Upper lobe of left lung (tissue), 6 donors: ENCODE data around the gene MYLK. TPM values are rescaled to one million over a fixed set of nuclear protein-coding genes. Genes with fewer than 3 reads are reported as not detected.

Source experiments
- ATAC-seq, 2 donors: fragments of 200-7000 bp; cut with Tn5 transposase; one replicate each; pipeline ENCODE4 v1.9.1; 2022; ENCODE audit warnings: mild to moderate bottlenecking in 2 of 2, moderate library complexity in 2 of 2; ENCODE audit not compliant: low FRiP score in 2 of 2
- DNase-seq, 2 donors: peaks; one replicate each; pipeline ENCODE4 v3.0.0-alpha.2; 2019 to 2020
- H3K27ac ChIP-seq, 4 donors: fragments of 200-600 bp; sonication (generic); one replicate each; pipeline ENCODE4 v1.5.1; 2016 to 2019
- H3K27me3 ChIP-seq, 4 donors: fragments of 200-600 bp; sonication (generic); one replicate each; pipeline ENCODE4 v1.5.1; 2017 to 2019
- H3K36me3 ChIP-seq, 4 donors: fragments of 200-600 bp; sonication (generic); one replicate each; pipeline ENCODE4 v1.5.1; 2016 to 2019
- H3K4me1 ChIP-seq, 4 donors: fragments of 200-600 bp; sonication (generic); one replicate each; pipeline ENCODE4 v1.5.1; 2018 to 2019
- H3K4me3 ChIP-seq, 4 donors: fragments of 200-600 bp; sonication (generic); one replicate each; pipeline ENCODE4 v1.5.1; 2017 to 2019; ENCODE audit warnings: mild to moderate bottlenecking in 2 of 4, moderate library complexity in 1 of 4
- H3K9me3 ChIP-seq, 4 donors: fragments of 200-600 bp; sonication (generic); one replicate each; pipeline ENCODE4 v1.5.1; 2018 to 2019
- CTCF ChIP-seq, 6 experiments: fragments of 450-650 bp in 4 of 6; fragments of 200-600 bp in 2 of 6; sonication (generic) in 2 of 6; IDR thresholded peaks; one replicate each; pipeline ENCODE4 v1.5.1; 2016 to 2019; ENCODE audit warnings: antibody characterized with exemption in 6 of 6
- EP300 ChIP-seq, 4 donors: sonication (generic); formaldehyde crosslinking; IDR thresholded peaks; one replicate each; pipeline ENCODE4 v1.5.1; 2017; ENCODE audit warnings: antibody characterized with exemption in 4 of 4, control low read depth in 2 of 4
- POLR2A ChIP-seq, 4 donors: fragments of 450-650 bp; IDR thresholded peaks; one replicate each; pipeline ENCODE4 v1.5.1; 2016 to 2017; ENCODE audit warnings: antibody characterized with exemption in 4 of 4, mild to moderate bottlenecking in 2 of 4
- POLR2AphosphoS5 ChIP-seq, 2 donors: sonication (generic); formaldehyde crosslinking; IDR thresholded peaks; one replicate each; pipeline ENCODE4 v1.5.1; 2017; ENCODE audit warnings: antibody characterized with exemption in 2 of 2
- whole genome bisulfite sequencing, 2 donors: methylation state at CpG; one replicate each; pipeline ENCODE4 v1.1.5; 2017 to 2018; 5-methylcytosine and 5-hydroxymethylcytosine counted together
- total RNA-seq, 6 donors: library from RNA; depleted of rRNA in 4 of 6; stranded (reverse); fragments of >200 nt in 4 of 6; gene quantifications; one replicate each; pipeline versions ENCODE4 v1.1.0 to v1.2.1, GENCODE V29; 2016 to 2021
- donor health status: DM: no; HTN: no; CAD: no; lungs with moderate emphysema.
- donor health status: DM: no; HTN: yes; CAD: no; lungs with severe emphysema.

Gene MYLK
- total RNA-seq, 6 donors from 2014 or later: 105 to 378 (median 160) TPM

- Histone ChIP-seq H3K27me3 (no peaks in the 10 kb centered on the region), H3K36me3 (peaks cover 0 to 10% (median 0%) of the 10 kb centered on the region in 4 donors), H3K27ac (peak overlapping the region; percentile 83 to 96 (median 90)), H3K4me1 (peaks cover 13 to 34% (median 21%) of the 10 kb centered on the region in 4 donors), H3K9me3 (no peaks in the 10 kb centered on the region), H3K4me3 (peak overlapping the region; percentile 87 to 98 (median 92))
- ATAC-seq: peak; percentile 56 to 73
- WGBS, 2 donors: 0 to 1% methylated on average over 4 to 28 of the region's 65 CpGs
- no peak for TF ChIP-seq POLR2AphosphoS5 (IDR thresholded peaks at IDR 0.05)
- no peak for TF ChIP-seq EP300 (IDR thresholded peaks at IDR 0.05)
- TF ChIP-seq CTCF (IDR thresholded peaks at IDR 0.05): peak in 3 of 6 experiments; percentile 2 to 23 (median 6)
- TF ChIP-seq POLR2A (IDR thresholded peaks at IDR 0.05): peak in 1 of 4 donors; percentile 41
- peak in 1 of 2 donors; percentile 53 for DNase-seq
Observed at GRCh38 chr3:123584284-123584987, 299.7 kb downstream of the MYLK start.

GRCh38 chr3:123583561-123583960 lies 300.6 kb downstream of the MYLK start:
- Histone ChIP-seq H3K27ac (no peak overlapping the region), H3K9me3 (no peaks in the 10 kb centered on the region), H3K36me3 (peaks cover 0 to 13% (median 0%) of the 10 kb centered on the region in 4 donors), H3K27me3 (no peaks in the 10 kb centered on the region), H3K4me1 (peaks cover 13 to 34% (median 21%) of the 10 kb centered on the region in 4 donors), H3K4me3 (peak overlapping the region in 1 of 4 donors; percentile 98)
- no peak for ATAC-seq
- 63 to 83% methylated on average over 3 of the region's 3 CpGs for WGBS, 2 donors
- no peak for DNase-seq
- TF ChIP-seq POLR2A (IDR thresholded peaks at IDR 0.05) (no peak), EP300 (IDR thresholded peaks at IDR 0.05) (no peak), POLR2AphosphoS5 (IDR thresholded peaks at IDR 0.05) (no peak), CTCF (IDR thresholded peaks at IDR 0.05) (no peak)

DNA sequence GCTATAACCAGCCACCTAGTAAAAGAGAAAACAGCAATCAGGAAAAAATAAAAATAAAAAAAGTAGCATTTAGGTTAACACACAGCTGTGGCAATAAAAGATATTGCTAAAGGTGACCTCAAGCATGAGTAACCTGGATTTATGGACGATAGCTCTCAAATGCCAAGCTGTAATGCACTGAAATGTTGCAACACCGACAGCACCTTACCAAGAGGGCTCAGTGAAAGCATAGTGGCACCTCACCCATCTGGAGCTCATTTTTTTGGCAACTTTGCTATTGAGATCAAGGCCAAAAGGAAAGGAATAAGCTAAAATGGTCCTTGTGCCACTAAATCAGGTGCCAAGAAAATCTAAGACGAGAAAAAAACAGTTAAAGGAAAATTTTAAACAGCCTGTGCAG lies 301.8 kb downstream of the MYLK start:
- ATAC-seq (no peak), DNase-seq (peak in 1 of 2 donors; percentile 37)
- no peak overlapping the region for H3K27ac ChIP-seq
- peaks cover 0 to 18% (median 2%) of the 10 kb centered on the region in 4 donors for H3K36me3 ChIP-seq
- H3K9me3 ChIP-seq: no peaks in the 10 kb centered on the region
- TF ChIP-seq CTCF (IDR thresholded peaks at IDR 0.05): no peak
- TF ChIP-seq POLR2AphosphoS5 (IDR thresholded peaks at IDR 0.05): no peak
- TF ChIP-seq POLR2A (IDR thresholded peaks at IDR 0.05): no peak
- TF ChIP-seq EP300 (IDR thresholded peaks at IDR 0.05): no peak
- no peaks in the 10 kb centered on the region for H3K27me3 ChIP-seq
- H3K4me3 ChIP-seq: no peak overlapping the region
- H3K4me1 ChIP-seq: peaks cover 13 to 34% (median 21%) of the 10 kb centered on the region in 4 donors
- WGBS, 2 donors: 64 to 67% methylated on average over 3 of the region's 3 CpGs

GRCh38 chr3:123576122-123576521 lies 308.0 kb downstream of the MYLK start:
- TF ChIP-seq EP300 (IDR thresholded peaks at IDR 0.05): no peak
- no peak for TF ChIP-seq POLR2AphosphoS5 (IDR thresholded peaks at IDR 0.05)
- no peak for TF ChIP-seq CTCF (IDR thresholded peaks at IDR 0.05)
- no peak for TF ChIP-seq POLR2A (IDR thresholded peaks at IDR 0.05)
- H3K4me3 ChIP-seq: no peak overlapping the region
- H3K27me3 ChIP-seq: no peaks in the 10 kb centered on the region
- no peaks in the 10 kb centered on the region for H3K9me3 ChIP-seq
- WGBS, 2 donors: 85 to 88% methylated on average over 3 of the region's 3 CpGs
- DNase-seq (no peak), ATAC-seq (no peak)
- H3K4me1 ChIP-seq: peaks cover 0 to 8% (median 4%) of the 10 kb centered on the region in 4 donors
- peaks cover 0 to 23% (median 3%) of the 10 kb centered on the region in 4 donors for H3K36me3 ChIP-seq
- H3K27ac ChIP-seq: no peak overlapping the region
